A673 (cell line): ENCODE measurements around the gene ATP1B4.

Experiments
- EZH2 ChIP-seq: fragments of 200-600 bp; sonication (generic); IDR thresholded peaks from 2 replicates; pipeline ENCODE4 v1.6.1; 2017; ENCODE audit warnings: borderline replicate concordance, low read depth, mild to moderate bottlenecking, mixed read lengths, antibody characterized with exemption, low read length; ENCODE audit not compliant: poor library complexity, severe bottlenecking
- TF ChIP-seq, protein P1 (sequence below): fragments of 300-800, 200-600 bp; sonication (generic); conservative IDR thresholded peaks from 2 replicates; pipeline ENCODE4 v1.5.1; 2017; ENCODE audit warnings: low read depth, mild to moderate bottlenecking, antibody characterized with exemption, low read length, moderate library complexity, mixed read lengths

DNA sequence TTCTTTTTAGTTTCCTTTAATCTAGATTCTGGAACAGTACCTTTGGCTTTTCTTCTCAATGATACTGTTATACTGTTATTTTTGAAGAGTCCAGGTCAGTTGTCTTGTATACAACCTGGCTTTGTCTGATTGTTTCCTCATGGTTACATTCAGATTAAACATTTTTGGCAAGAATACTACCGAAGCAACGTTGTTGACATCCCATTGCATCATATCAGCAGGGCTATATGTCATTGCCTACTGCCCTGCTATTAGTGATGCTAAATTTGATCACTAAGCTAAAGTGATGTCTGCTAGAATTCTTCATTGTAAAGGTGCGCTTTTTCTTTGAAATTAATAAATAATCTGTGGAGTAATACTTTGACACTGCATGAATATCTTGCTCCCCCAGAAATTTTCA, 5.8 kb upstream of the ATP1B4 start:
- TF ChIP-seq, protein P1, sequence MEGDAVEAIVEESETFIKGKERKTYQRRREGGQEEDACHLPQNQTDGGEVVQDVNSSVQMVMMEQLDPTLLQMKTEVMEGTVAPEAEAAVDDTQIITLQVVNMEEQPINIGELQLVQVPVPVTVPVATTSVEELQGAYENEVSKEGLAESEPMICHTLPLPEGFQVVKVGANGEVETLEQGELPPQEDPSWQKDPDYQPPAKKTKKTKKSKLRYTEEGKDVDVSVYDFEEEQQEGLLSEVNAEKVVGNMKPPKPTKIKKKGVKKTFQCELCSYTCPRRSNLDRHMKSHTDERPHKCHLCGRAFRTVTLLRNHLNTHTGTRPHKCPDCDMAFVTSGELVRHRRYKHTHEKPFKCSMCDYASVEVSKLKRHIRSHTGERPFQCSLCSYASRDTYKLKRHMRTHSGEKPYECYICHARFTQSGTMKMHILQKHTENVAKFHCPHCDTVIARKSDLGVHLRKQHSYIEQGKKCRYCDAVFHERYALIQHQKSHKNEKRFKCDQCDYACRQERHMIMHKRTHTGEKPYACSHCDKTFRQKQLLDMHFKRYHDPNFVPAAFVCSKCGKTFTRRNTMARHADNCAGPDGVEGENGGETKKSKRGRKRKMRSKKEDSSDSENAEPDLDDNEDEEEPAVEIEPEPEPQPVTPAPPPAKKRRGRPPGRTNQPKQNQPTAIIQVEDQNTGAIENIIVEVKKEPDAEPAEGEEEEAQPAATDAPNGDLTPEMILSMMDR: no peak
- TF ChIP-seq EZH2: no peak
